PC-3 (cell line): ENCODE results near the gene CBLN1.

Experiments
- EZH2 ChIP-seq: fragments of 300-600 bp; sonication (generic); IDR thresholded peaks from one replicate; pipeline ENCODE4 v1.6.1; 2017; ENCODE audit warnings: antibody characterized with exemption, mild to moderate bottlenecking, low read length; ENCODE audit not compliant: unreplicated experiment
- EZH2phosphoT487 ChIP-seq: fragments of 300-600 bp; sonication (generic); IDR thresholded peaks from 2 replicates; pipeline ENCODE4 v1.6.1; 2018; ENCODE audit warnings: mild to moderate bottlenecking, antibody characterized with exemption, low read length, borderline replicate concordance
- TF ChIP-seq, protein P1 (sequence below): fragments of 300-600 bp; sonication (generic); conservative IDR thresholded peaks from 2 replicates; pipeline ENCODE4 v1.5.1; 2017; ENCODE audit warnings: antibody characterized with exemption, low read depth, mild to moderate bottlenecking, low read length

DNA sequence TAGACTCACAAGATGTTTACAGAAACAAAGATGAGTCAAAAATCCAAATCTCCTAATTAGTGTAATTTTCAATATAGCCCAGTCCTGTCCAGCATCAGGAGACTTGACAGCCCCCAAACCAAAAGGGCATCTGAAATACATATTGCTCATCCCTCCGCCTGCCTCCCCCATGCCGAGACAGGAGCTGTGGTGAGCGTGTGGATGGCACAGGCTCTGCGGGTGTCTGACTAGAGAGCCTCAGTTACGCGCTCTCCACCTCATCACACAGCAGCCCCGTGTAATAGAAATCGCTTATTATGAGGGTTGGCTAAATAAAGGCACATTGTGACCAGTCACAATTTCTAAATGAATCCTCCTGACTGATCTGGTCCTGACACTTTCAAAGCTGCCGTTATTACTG, 43.1 kb upstream of the CBLN1 start:
- TF ChIP-seq, protein P1, sequence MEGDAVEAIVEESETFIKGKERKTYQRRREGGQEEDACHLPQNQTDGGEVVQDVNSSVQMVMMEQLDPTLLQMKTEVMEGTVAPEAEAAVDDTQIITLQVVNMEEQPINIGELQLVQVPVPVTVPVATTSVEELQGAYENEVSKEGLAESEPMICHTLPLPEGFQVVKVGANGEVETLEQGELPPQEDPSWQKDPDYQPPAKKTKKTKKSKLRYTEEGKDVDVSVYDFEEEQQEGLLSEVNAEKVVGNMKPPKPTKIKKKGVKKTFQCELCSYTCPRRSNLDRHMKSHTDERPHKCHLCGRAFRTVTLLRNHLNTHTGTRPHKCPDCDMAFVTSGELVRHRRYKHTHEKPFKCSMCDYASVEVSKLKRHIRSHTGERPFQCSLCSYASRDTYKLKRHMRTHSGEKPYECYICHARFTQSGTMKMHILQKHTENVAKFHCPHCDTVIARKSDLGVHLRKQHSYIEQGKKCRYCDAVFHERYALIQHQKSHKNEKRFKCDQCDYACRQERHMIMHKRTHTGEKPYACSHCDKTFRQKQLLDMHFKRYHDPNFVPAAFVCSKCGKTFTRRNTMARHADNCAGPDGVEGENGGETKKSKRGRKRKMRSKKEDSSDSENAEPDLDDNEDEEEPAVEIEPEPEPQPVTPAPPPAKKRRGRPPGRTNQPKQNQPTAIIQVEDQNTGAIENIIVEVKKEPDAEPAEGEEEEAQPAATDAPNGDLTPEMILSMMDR = no peak
- TF ChIP-seq EZH2phosphoT487 (no peak), EZH2 (no peak)
